GM19438 (cell line): ENCODE data around the gene FLVCR2.
"Not testable (repeated sequence)": the region's sequence is repeated elsewhere in the genome, so short reads cannot be mapped to it uniquely, and the experiment has no call there.

Experiments
- ATAC-seq: cut with Tn5 transposase; IDR thresholded peaks from one replicate; pipeline ENCODE4 v1.9.1; 2021; ENCODE audit warnings: low read depth; ENCODE audit not compliant: unreplicated experiment

Gene FLVCR2

GRCh38 chr14:75589931-75590330, 11.5 kb downstream of the FLVCR2 start:
- ATAC-seq: no peak

- no peak for ATAC-seq
Observed at GRCh38 chr14:75591331-75591946, 13.0 kb downstream of the FLVCR2 start.

- ATAC-seq: no peak
Observed at GRCh38 chr14:75591987-75592575, 13.7 kb downstream of the FLVCR2 start.

- ATAC-seq: no peak
Observed at GRCh38 chr14:75595226-75595625, 16.8 kb downstream of the FLVCR2 start.

GRCh38 chr14:75597149-75597548, 18.7 kb downstream of the FLVCR2 start:
- ATAC-seq: no peak

GRCh38 chr14:75600100-75600499, 21.7 kb downstream of the FLVCR2 start:
- not testable (repeated sequence) for ATAC-seq

GRCh38 chr14:75601061-75601460, 22.6 kb downstream of the FLVCR2 start:
- not testable (repeated sequence) for ATAC-seq

GRCh38 chr14:75602503-75602902, 24.1 kb downstream of the FLVCR2 start:
- no peak for ATAC-seq

- ATAC-seq: no peak
Observed at GRCh38 chr14:75604979-75605851, 26.8 kb downstream of the FLVCR2 start.

GRCh38 chr14:75605916-75606315, 27.5 kb downstream of the FLVCR2 start:
- ATAC-seq: no peak

GRCh38 chr14:75607044-75607443, 28.6 kb downstream of the FLVCR2 start:
- ATAC-seq: no peak

GRCh38 chr14:75607842-75608640, 29.6 kb downstream of the FLVCR2 start:
- ATAC-seq: no peak

GRCh38 chr14:75609116-75609515, 30.7 kb downstream of the FLVCR2 start:
- no peak for ATAC-seq

- ATAC-seq: no peak
Observed at GRCh38 chr14:75609606-75610475, 31.4 kb downstream of the FLVCR2 start.

- ATAC-seq: no peak
Observed at GRCh38 chr14:75610834-75611233, 32.4 kb downstream of the FLVCR2 start.

- ATAC-seq: no peak
Observed at GRCh38 chr14:75612157-75612556, 33.7 kb downstream of the FLVCR2 start.

GRCh38 chr14:75614179-75614578, 35.8 kb downstream of the FLVCR2 start:
- ATAC-seq: no peak

- no peak for ATAC-seq
Observed at GRCh38 chr14:75615200-75615599, 36.8 kb downstream of the FLVCR2 start.

GRCh38 chr14:75619548-75619947, 41.1 kb downstream of the FLVCR2 start:
- ATAC-seq: no peak

- no peak for ATAC-seq
Observed at GRCh38 chr14:75625034-75625433, 46.6 kb downstream of the FLVCR2 start.
